Activated CD8-positive, alpha-beta memory T cell treated with anti-CD3 and anti-CD28 coated beads, Interleukin-2, amount 10 ng/mL, durations not matched to agents 7 days and 5 days (primary cell): Measurements from ENCODE around the gene ZNF697. TPM values are rescaled to one million over a fixed set of nuclear protein-coding genes. Genes with fewer than 3 reads are reported as not detected.
A peak's percentile ranks its signal among the peaks of the same experiment; 100 is the strongest.

ENCODE experiments used
- ATAC-seq: fragments of 150-1000 bp; cut with Tn5 transposase; one replicate; pipeline ENCODE4 v1.10.0; 2021; ENCODE audit warnings: moderate library complexity
- CTCF ChIA-PET: fragments of 350-600 bp; sonication (Branson Sonifier 250); formaldehyde crosslinking; loops from one replicate; lab custom pipeline; 2021; ENCODE audit warnings: antibody characterized with exemption; lab: Charles Lee
- DNase-seq: peaks from one replicate; pipeline ENCODE4 v3.0.0-alpha.2; 2020
- H3K27ac Mint-ChIP-seq: one replicate; pipeline ENCODE4 v1.8.0; 2021; ENCODE audit warnings: mild to moderate bottlenecking, mixed read lengths
- H3K27me3 Mint-ChIP-seq: one replicate; pipeline ENCODE4 v1.8.0; 2021; ENCODE audit warnings: mixed read lengths
- H3K36me3 Mint-ChIP-seq: one replicate; pipeline ENCODE4 v1.8.0; 2021; ENCODE audit warnings: mild to moderate bottlenecking, mixed read lengths
- H3K4me1 Mint-ChIP-seq: one replicate; pipeline ENCODE4 v1.8.0; 2021; ENCODE audit warnings: mixed read lengths
- H3K4me3 Mint-ChIP-seq: one replicate; pipeline ENCODE4 v1.8.0; 2021; ENCODE audit warnings: mild to moderate bottlenecking, moderate library complexity, mixed read lengths
- H3K9me3 Mint-ChIP-seq: one replicate; pipeline ENCODE4 v1.8.0; 2022; ENCODE audit warnings: low read depth, mixed read lengths
- total RNA-seq, 2 experiments: library from RNA; stranded (reverse); gene quantifications; one replicate each; pipeline ENCODE4 v1.2.3, GENCODE V29; 2021

ZNF697 gene
- total RNA-seq, 2 experiments from 2014 or later, result 0.06 to 0.47 TPM

DNA sequence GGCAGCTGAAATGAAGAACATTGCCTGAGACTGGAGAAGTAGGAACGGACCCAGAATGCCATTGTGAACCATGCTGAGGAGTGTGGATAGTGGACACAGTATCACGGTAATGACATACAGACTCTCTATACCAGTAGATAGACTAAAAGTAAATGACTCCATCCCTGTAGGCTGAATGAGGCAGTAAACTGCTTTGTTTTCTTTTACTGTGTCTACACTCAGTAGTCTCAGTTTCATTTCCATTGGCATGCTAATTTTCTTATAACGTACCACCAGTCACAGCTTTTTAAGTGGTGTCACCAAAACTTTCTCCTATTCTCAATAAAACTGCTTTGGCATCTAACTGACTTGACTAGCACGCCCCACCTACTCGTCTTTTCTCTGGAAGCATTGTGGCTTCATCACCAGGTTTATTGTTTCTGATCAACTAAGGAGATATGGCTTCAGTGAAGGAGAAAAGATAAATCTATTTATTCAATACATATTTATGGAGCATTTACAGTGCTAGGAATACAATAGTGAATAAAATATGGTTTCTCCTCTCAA is 8.4 kb upstream of the ZNF697 start:
- peaks cover 2% of the 10 kb centered on the region for H3K4me1 Mint-ChIP-seq
- DNase-seq (no peak), ATAC-seq (no peak)
- H3K27me3 Mint-ChIP-seq, result peaks cover 64% of the 10 kb centered on the region
- H3K27ac Mint-ChIP-seq, result no peak overlapping the region
- no peak overlapping the region for H3K4me3 Mint-ChIP-seq
- H3K9me3 Mint-ChIP-seq, result no peaks in the 10 kb centered on the region
- CTCF ChIA-PET, result interaction anchor here (0.5 kb wide), 1 partner anchor 120 kb away, joined by 3 read pairs; no protein-coding TSS in a partner anchor
- no peaks in the 10 kb centered on the region for H3K36me3 Mint-ChIP-seq

DNA sequence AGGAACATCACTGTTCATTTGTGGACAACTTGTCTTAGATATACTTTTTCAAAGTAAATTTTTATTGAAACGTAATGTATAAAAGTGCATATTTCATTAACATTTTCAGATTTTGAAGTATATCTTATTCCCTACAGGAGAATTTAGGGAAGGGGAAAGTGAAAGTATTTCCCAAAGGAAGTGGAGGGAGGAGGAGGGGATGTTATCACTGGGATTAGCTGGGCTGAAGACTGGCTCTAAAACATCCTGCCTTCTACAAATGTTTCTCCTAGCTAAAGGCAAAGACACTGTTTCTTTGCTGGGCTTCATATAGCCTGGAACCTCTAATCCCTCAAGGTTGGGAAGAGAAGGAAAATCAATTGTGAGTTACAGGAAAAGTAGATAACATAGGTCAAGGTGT is 7.1 kb upstream of the ZNF697 start:
- peaks cover 66% of the 10 kb centered on the region for H3K27me3 Mint-ChIP-seq
- CTCF ChIA-PET, result interaction anchor here (0.8 kb wide), 1 partner anchor 21 kb away, joined by 4 read pairs; no protein-coding TSS in a partner anchor

GRCh38 chr1:119653839-119654170 is 5.7 kb upstream of the ZNF697 start:
- ATAC-seq, result no peak
- Mint-ChIP-seq H3K4me3 (no peak overlapping the region), H3K27me3 (peaks cover 68% of the 10 kb centered on the region), H3K4me1 (peaks cover 4% of the 10 kb centered on the region), H3K9me3 (no peaks in the 10 kb centered on the region), H3K27ac (no peak overlapping the region), H3K36me3 (no peaks in the 10 kb centered on the region)
- DNase-seq, result no peak
- CTCF ChIA-PET, result interaction anchor here (1.0 kb wide), 1 partner anchor 40 kb away, joined by 4 read pairs; no protein-coding TSS in a partner anchor

More for the DNA sequence above, 7.1 kb upstream of the ZNF697 start:
- ATAC-seq (no peak), DNase-seq (no peak)
- Mint-ChIP-seq H3K4me1 (peaks cover 2% of the 10 kb centered on the region), H3K36me3 (no peaks in the 10 kb centered on the region), H3K9me3 (no peaks in the 10 kb centered on the region), H3K27ac (no peak overlapping the region), H3K4me3 (no peak overlapping the region)

DNA sequence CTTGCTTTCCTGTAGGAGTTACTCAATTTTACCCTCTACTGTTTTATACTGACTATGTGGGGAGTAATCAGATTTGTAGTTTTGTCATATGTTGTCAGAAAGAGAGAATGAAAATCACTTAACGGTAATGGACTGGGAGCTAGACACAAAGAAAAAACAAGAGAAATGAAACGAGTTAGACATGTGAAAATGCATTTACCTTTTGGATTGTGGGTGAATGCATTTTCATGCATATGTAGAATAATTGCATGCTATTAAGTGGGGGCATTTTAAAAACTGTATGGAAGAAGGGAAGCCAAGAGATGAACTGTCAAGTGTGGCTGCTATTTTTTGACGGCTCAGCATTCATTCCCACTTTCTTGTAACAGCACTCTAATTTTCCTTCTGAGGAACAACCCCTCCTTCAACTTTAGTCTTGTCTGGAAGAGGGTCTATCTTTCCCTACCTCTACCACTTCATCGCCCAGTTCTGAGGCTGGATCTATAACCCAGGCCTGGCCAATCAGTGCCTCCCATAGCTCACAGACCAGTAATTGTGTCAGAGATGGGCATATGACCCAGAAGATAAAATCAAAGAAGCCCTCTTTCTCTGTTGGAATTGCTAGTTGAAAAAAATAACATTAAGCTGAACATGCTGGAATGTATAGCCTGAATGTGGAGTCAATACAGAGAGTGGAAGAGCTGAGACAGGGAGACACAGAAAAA is 5.2 kb upstream of the ZNF697 start:
- Mint-ChIP-seq H3K4me1 (peaks cover 6% of the 10 kb centered on the region), H3K4me3 (no peak overlapping the region), H3K27ac (no peak overlapping the region), H3K36me3 (no peaks in the 10 kb centered on the region), H3K9me3 (no peaks in the 10 kb centered on the region), H3K27me3 (peaks cover 71% of the 10 kb centered on the region)
- no peak for DNase-seq
- CTCF ChIA-PET, result interaction anchor here (1.0 kb wide), 1 partner anchor 40 kb away, joined by 4 read pairs; no protein-coding TSS in a partner anchor
- no peak for ATAC-seq

GRCh38 chr1:119652587-119652986 is 4.5 kb upstream of the ZNF697 start:
- no peaks in the 10 kb centered on the region for H3K9me3 Mint-ChIP-seq
- DNase-seq (no peak), ATAC-seq (no peak)
- no peak overlapping the region for H3K27ac Mint-ChIP-seq
- peaks cover 9% of the 10 kb centered on the region for H3K4me1 Mint-ChIP-seq
- peaks cover 76% of the 10 kb centered on the region for H3K27me3 Mint-ChIP-seq
- no peak overlapping the region for H3K4me3 Mint-ChIP-seq
- CTCF ChIA-PET, result no interaction called here
- H3K36me3 Mint-ChIP-seq, result no peaks in the 10 kb centered on the region

GRCh38 chr1:119651641-119652040 is 3.6 kb upstream of the ZNF697 start:
- CTCF ChIA-PET, result interaction anchor here (0.8 kb wide), 1 partner anchor 24 kb away, joined by 3 read pairs; no protein-coding TSS in a partner anchor
- no peak for ATAC-seq
- Mint-ChIP-seq H3K36me3 (no peaks in the 10 kb centered on the region), H3K27ac (no peak overlapping the region), H3K9me3 (no peaks in the 10 kb centered on the region), H3K4me3 (no peak overlapping the region), H3K27me3 (peaks cover 84% of the 10 kb centered on the region), H3K4me1 (peaks cover 11% of the 10 kb centered on the region)
- no peak for DNase-seq

DNA sequence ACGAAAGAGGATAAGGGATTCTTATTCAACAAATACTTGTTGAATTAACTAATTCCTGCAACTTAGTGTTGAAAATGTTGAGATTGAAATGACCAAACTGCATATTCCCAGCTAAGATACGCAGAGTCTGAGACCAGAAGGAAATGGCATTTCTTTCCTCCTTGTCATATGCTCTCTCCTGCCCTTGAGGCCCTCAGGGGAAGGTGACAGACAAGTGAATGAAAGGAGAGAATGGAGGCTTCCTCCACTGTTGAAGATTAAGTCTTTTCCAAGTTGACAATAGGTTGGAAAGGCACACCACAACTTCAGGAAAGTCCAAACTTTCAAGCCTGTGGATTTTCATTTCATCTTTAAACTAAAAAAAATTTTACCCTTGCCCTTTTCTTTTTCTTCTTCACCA is 3.1 kb upstream of the ZNF697 start:
- no peak for ATAC-seq
- H3K27me3 Mint-ChIP-seq, result peaks cover 85% of the 10 kb centered on the region
- CTCF ChIA-PET, result interaction anchor here (0.8 kb wide), 1 partner anchor 25 kb away, joined by 3 read pairs; no protein-coding TSS in a partner anchor
- H3K36me3 Mint-ChIP-seq, result no peaks in the 10 kb centered on the region
- DNase-seq, result no peak
- no peaks in the 10 kb centered on the region for H3K9me3 Mint-ChIP-seq
- H3K4me1 Mint-ChIP-seq, result peaks cover 13% of the 10 kb centered on the region
- H3K4me3 Mint-ChIP-seq, result no peak overlapping the region
- no peak overlapping the region for H3K27ac Mint-ChIP-seq

DNA sequence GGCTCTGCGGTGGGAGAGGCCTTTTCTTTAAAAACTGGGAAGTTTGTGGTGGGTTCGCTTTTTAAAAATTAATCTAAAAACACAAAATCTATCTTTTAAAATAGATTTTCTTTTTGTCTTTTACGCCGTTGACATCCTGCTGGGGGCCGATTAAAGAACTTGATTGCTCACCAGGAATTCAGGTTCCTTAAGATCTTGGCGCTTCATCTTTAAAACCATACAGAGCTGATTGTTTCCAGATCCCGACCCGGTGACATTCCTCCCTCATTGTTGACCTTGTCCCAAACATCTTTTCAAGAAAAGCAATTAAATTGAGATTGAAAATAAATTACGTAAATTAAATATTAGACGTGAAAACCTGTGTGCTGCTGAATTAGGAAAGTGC is 546 bp upstream of the ZNF697 start:
- CTCF ChIA-PET, result interaction anchor here (1.2 kb wide), 1 partner anchor 37 kb away, joined by 3 read pairs; no protein-coding TSS in a partner anchor
- Mint-ChIP-seq H3K27ac (no peak overlapping the region), H3K27me3 (peaks cover 90% of the 10 kb centered on the region), H3K9me3 (no peaks in the 10 kb centered on the region), H3K4me1 (peaks cover 13% of the 10 kb centered on the region), H3K36me3 (no peaks in the 10 kb centered on the region), H3K4me3 (peak overlapping the region; percentile 65)
- ATAC-seq (no peak), DNase-seq (no peak)

DNA sequence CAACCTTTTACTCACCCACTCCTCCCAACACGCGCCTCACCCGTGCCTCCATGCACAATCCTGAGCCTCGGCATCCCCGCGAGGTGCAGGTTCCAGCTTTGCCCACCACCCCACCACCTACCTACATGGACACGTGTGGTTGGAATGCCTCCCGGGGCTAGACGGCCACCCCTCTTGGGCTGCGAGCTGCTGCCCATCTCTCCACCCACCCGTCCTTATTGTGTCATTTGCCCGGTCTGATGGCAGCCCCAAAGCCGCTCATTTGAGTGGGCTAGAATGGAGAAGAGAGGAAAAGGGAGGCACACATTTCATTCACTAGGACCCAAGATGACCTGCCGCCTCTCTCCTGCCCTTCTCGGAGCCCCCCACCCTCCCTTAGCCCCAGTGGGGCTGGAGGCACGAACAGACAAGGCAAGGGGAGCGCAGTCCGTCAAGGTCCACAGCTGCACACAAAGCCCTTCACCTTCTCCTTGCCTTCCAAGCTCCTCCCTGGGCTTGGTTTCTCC is 785 bp downstream of the ZNF697 start:
- DNase-seq (no peak), ATAC-seq (no peak)
- no peaks in the 10 kb centered on the region for H3K36me3 Mint-ChIP-seq
- CTCF ChIA-PET, result interaction anchor here (1.4 kb wide), 1 partner anchor 33 kb away, joined by 5 read pairs; no protein-coding TSS in a partner anchor
- H3K9me3 Mint-ChIP-seq, result no peaks in the 10 kb centered on the region
- peaks cover 13% of the 10 kb centered on the region for H3K4me1 Mint-ChIP-seq
- peak overlapping the region; percentile 57 for H3K4me3 Mint-ChIP-seq
- no peak overlapping the region for H3K27ac Mint-ChIP-seq
- peaks cover 90% of the 10 kb centered on the region for H3K27me3 Mint-ChIP-seq

- peak overlapping the region; percentile 10 for H3K4me3 Mint-ChIP-seq
- no peak for ATAC-seq
- peaks cover 13% of the 10 kb centered on the region for H3K4me1 Mint-ChIP-seq
- no peak for DNase-seq
- no peaks in the 10 kb centered on the region for H3K9me3 Mint-ChIP-seq
- no peak overlapping the region for H3K27ac Mint-ChIP-seq
- CTCF ChIA-PET, result interaction anchor here (1.4 kb wide), 1 partner anchor 33 kb away, joined by 5 read pairs; no protein-coding TSS in a partner anchor
- no peaks in the 10 kb centered on the region for H3K36me3 Mint-ChIP-seq
- peaks cover 90% of the 10 kb centered on the region for H3K27me3 Mint-ChIP-seq
Observed at GRCh38 chr1:119646521-119647227, 1.4 kb downstream of the ZNF697 start.

GRCh38 chr1:119639109-119639508 is 9.0 kb downstream of the ZNF697 start:
- ATAC-seq (no peak), DNase-seq (no peak)
- Mint-ChIP-seq H3K4me3 (no peak overlapping the region), H3K36me3 (no peaks in the 10 kb centered on the region), H3K27me3 (peaks cover 34% of the 10 kb centered on the region), H3K27ac (no peak overlapping the region), H3K9me3 (no peaks in the 10 kb centered on the region), H3K4me1 (no peaks in the 10 kb centered on the region)
- CTCF ChIA-PET, result no interaction called here

- peaks cover 34% of the 10 kb centered on the region for H3K27me3 Mint-ChIP-seq
- CTCF ChIA-PET, result no interaction called here
- DNase-seq, result no peak
- H3K4me3 Mint-ChIP-seq, result no peak overlapping the region
- H3K9me3 Mint-ChIP-seq, result no peaks in the 10 kb centered on the region
- no peaks in the 10 kb centered on the region for H3K36me3 Mint-ChIP-seq
- no peak overlapping the region for H3K27ac Mint-ChIP-seq
- no peak for ATAC-seq
- no peaks in the 10 kb centered on the region for H3K4me1 Mint-ChIP-seq
Observed at GRCh38 chr1:119637710-119638109, 10.4 kb downstream of the ZNF697 start.

GRCh38 chr1:119636491-119637089 is 11.5 kb downstream of the ZNF697 start:
- DNase-seq (no peak), ATAC-seq (no peak)
- no peak overlapping the region for H3K4me3 Mint-ChIP-seq
- H3K27me3 Mint-ChIP-seq, result peaks cover 34% of the 10 kb centered on the region
- CTCF ChIA-PET, result no interaction called here
- no peaks in the 10 kb centered on the region for H3K4me1 Mint-ChIP-seq
- no peaks in the 10 kb centered on the region for H3K9me3 Mint-ChIP-seq
- no peak overlapping the region for H3K27ac Mint-ChIP-seq
- H3K36me3 Mint-ChIP-seq, result no peaks in the 10 kb centered on the region
